RWPE2 (cell line): Measurements from ENCODE around the gene CHRM5.
A peak's percentile ranks its signal among the peaks of the same experiment; 100 is the strongest.
"Not testable (repeated sequence)": the region's sequence is repeated elsewhere in the genome, so short reads cannot be mapped to it uniquely, and the experiment has no call there.

Experiments
- ATAC-seq: fragments of 200-7000 bp; cut with Tn5 transposase; 3 replicates; pipeline ENCODE4 v1.9.1; 2021; ENCODE audit warnings: low read depth
- DNase-seq: peaks from one replicate; pipeline ENCODE4 v3.0.0-alpha.2; 2020; ENCODE audit warnings: low spot score
- H3K27ac ChIP-seq: fragments of 450-650 bp; 2 replicates; pipeline ENCODE4 v1.5.1; 2017; ENCODE audit warnings: mild to moderate bottlenecking; ENCODE audit not compliant: poor library complexity, severe bottlenecking
- H3K27me3 ChIP-seq: fragments of 250-450 bp; sonication (Bioruptor Pico); 2 replicates; pipeline ENCODE4 v1.5.1; 2021; ENCODE audit warnings: mild to moderate bottlenecking, moderate library complexity; ENCODE audit not compliant: insufficient read depth, poor library complexity, severe bottlenecking
- H3K36me3 ChIP-seq: fragments of 250-450 bp; sonication (Bioruptor Pico); 2 replicates; pipeline ENCODE4 v1.5.1; 2020; ENCODE audit warnings: low read depth, mild to moderate bottlenecking, moderate library complexity
- H3K4me1 ChIP-seq: fragments of 250-450 bp; sonication (Bioruptor Pico); 2 replicates; pipeline ENCODE4 v1.5.1; 2021; ENCODE audit warnings: mild to moderate bottlenecking, moderate library complexity; ENCODE audit not compliant: insufficient read depth, poor library complexity, severe bottlenecking
- H3K4me3 ChIP-seq: fragments of 250-450 bp; sonication (Bioruptor Pico); 2 replicates; pipeline ENCODE4 v1.5.1; 2021; ENCODE audit warnings: mild to moderate bottlenecking, moderate library complexity; ENCODE audit not compliant: severe bottlenecking
- H3K9me3 ChIP-seq: fragments of 250-450 bp; sonication (Bioruptor Pico); 2 replicates; pipeline ENCODE4 v1.5.1; 2021; ENCODE audit warnings: mild to moderate bottlenecking, moderate library complexity; ENCODE audit not compliant: severe bottlenecking
- TF ChIP-seq, protein P1 (sequence below): fragments of 450-650 bp; IDR thresholded peaks from one replicate; pipeline ENCODE4 v1.5.1; 2017; ENCODE audit warnings: mild to moderate bottlenecking, moderate library complexity; ENCODE audit not compliant: poor library complexity, severe bottlenecking

The CHRM5 gene

DNA sequence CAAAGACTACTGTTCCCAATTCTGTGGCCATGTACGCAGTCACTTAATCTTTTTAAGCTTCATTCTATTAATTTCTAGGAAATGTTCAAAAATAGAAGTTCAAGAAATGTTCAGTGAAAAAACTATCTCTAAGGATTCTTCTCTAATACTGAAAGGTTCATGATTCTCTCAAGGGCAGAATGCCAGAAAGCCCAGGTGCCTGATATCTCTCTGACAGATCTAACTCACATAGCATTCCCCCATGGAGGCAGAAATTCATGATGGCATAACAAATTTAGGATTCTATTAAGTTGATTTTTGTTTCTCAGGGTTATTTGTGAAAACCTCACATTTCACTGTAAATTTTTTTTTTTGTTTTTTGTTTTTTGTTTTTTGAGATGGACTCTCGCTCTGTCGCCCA, 17.5 kb downstream of the CHRM5 start:
- H3K36me3 ChIP-seq, result no peaks in the 10 kb centered on the region
- H3K4me1 ChIP-seq, result no peaks in the 10 kb centered on the region
- H3K27ac ChIP-seq, result no peak overlapping the region
- no peak for ATAC-seq
- H3K9me3 ChIP-seq, result no peaks in the 10 kb centered on the region
- H3K27me3 ChIP-seq, result no peaks in the 10 kb centered on the region
- TF ChIP-seq, protein P1, sequence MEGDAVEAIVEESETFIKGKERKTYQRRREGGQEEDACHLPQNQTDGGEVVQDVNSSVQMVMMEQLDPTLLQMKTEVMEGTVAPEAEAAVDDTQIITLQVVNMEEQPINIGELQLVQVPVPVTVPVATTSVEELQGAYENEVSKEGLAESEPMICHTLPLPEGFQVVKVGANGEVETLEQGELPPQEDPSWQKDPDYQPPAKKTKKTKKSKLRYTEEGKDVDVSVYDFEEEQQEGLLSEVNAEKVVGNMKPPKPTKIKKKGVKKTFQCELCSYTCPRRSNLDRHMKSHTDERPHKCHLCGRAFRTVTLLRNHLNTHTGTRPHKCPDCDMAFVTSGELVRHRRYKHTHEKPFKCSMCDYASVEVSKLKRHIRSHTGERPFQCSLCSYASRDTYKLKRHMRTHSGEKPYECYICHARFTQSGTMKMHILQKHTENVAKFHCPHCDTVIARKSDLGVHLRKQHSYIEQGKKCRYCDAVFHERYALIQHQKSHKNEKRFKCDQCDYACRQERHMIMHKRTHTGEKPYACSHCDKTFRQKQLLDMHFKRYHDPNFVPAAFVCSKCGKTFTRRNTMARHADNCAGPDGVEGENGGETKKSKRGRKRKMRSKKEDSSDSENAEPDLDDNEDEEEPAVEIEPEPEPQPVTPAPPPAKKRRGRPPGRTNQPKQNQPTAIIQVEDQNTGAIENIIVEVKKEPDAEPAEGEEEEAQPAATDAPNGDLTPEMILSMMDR, result no peak
- no peak for DNase-seq
- H3K4me3 ChIP-seq, result no peak overlapping the region

DNA sequence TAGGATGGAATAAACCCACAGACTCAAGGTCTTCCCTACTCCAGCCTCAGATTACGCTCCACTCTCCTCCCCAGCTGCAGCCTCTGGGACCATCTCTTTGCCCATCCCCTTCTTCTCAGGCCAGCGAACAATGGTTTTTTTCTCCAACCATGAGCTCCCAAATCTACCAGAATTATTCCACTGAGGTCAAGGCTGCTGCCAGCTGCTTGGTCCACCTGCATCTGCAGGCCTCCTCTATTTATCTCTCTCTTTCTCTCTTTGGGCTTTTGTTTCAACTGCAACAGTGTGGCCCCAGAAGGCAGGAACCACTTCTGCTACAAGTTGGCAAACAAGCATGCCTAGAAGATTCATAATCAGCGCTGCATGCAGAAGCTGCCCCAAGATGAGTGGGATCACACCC, 19.1 kb downstream of the CHRM5 start:
- Histone ChIP-seq H3K27me3 (no peaks in the 10 kb centered on the region), H3K4me1 (no peaks in the 10 kb centered on the region), H3K27ac (no peak overlapping the region), H3K4me3 (no peak overlapping the region), H3K36me3 (no peaks in the 10 kb centered on the region), H3K9me3 (no peaks in the 10 kb centered on the region)
- DNase-seq (no peak), ATAC-seq (no peak)
- TF ChIP-seq, protein P1, result no peak

DNA sequence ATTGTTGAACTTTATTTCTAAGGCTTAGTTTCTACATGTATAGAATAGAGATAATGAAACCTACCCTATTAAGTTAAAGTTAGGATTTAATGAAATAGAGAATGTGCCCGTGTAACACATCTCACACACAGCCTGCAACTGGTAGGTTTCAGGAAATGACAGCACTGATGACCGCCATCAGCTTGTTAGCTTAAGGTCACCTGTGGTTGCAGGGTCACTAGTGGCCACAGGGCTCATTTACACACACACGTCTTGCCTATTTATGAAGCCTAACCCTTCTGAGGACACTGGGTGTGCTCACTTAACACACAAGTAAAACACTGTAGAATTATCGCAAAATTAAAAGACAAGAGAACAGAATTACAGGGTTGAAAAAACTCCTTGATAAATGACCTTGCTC, 20.1 kb downstream of the CHRM5 start:
- H3K27me3 ChIP-seq, result no peaks in the 10 kb centered on the region
- no peaks in the 10 kb centered on the region for H3K9me3 ChIP-seq
- DNase-seq (no peak), ATAC-seq (no peak)
- H3K4me3 ChIP-seq, result no peak overlapping the region
- TF ChIP-seq, protein P1, result no peak
- no peak overlapping the region for H3K27ac ChIP-seq
- no peaks in the 10 kb centered on the region for H3K4me1 ChIP-seq
- no peaks in the 10 kb centered on the region for H3K36me3 ChIP-seq

DNA sequence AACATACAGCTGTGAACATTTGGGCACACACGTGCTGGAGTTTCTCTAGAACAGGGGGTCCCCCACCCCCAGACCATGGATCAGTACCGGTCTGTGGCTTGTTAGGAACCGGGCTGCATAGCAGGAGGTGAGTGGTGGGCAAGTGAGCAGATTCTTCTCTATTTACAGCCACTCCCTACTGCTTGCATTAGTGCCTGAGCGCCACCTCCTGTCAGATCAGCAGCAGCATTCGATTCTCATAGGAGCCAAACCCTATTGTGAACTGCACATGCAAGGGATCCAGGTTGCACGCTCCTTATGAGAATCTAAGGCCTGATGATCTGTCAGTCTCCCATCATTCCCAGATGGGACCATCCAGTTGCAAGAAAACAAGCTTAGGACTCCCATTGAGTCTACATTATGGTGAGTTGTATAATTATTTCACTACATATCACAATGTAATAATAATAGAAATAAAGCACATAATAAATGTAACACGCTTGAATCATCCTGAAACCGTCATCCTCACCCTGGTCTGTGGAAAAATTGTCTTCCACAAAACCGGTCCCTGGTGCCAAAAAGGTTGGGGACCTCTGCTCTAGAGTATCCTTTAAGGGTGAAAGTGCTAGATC, 25.8 kb downstream of the CHRM5 start:
- DNase-seq, result no peak
- H3K4me1 ChIP-seq, result no peaks in the 10 kb centered on the region
- no peaks in the 10 kb centered on the region for H3K27me3 ChIP-seq
- H3K9me3 ChIP-seq, result no peaks in the 10 kb centered on the region
- no peaks in the 10 kb centered on the region for H3K36me3 ChIP-seq
- H3K4me3 ChIP-seq, result no peak overlapping the region
- TF ChIP-seq, protein P1, result peak; percentile 54
- H3K27ac ChIP-seq, result no peak overlapping the region
- ATAC-seq, result peak; percentile 57

DNA sequence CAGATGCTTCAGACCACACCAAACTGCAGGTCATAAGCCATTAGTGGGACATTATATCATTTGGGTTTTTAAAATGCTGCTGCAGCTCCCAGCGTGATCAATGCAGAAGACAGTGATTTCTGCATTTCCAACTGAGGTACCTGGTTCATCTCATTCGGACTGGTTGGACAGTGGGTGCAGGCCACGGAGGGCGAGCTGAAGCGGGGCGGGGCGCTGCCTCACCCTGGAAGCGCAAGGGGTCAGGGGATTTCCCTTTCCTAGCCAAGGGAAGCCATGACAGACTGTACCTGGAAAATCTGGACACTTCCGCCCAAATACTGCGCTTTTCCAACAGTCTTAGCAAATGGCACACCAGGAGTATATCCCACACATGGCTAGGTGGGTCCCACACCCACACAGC, 27.4 kb downstream of the CHRM5 start:
- not testable (repeated sequence) for H3K36me3 ChIP-seq, H3K4me1 ChIP-seq, DNase-seq, H3K27me3 ChIP-seq, H3K27ac ChIP-seq, H3K9me3 ChIP-seq, ATAC-seq, H3K4me3 ChIP-seq
